ENCODE data around the gene TCF12. TPM values are rescaled to one million over a fixed set of nuclear protein-coding genes. Genes with fewer than 3 reads are reported as not detected.
"Not testable (repeated sequence)": the region's sequence is repeated elsewhere in the genome, so short reads cannot be mapped to it uniquely, and the experiment has no call there.

TCF12 gene
- polyA plus RNA-seq, 2 donors = 6.8 to 9.5 TPM

- Histone ChIP-seq H3K9me3 (ENCODE audit: control insufficient read depth in 2 of 2, insufficient read depth in 1 of 2, low read depth in 1 of 2, low read length in 1 of 2) (no peaks in the 10 kb centered on the region), H3K27me3 (ENCODE audit: control insufficient read depth in 1 of 2, insufficient read depth in 2 of 2, low read length in 2 of 2) (no peaks in the 10 kb centered on the region), H3K36me3 (ENCODE audit: control insufficient read depth in 2 of 2, insufficient read depth in 2 of 2, low read length in 1 of 2) (no peaks in the 10 kb centered on the region), H3K27ac (ENCODE audit: low read depth in 2 of 2, low read length in 1 of 2) (no peak overlapping the region), H3K4me1 (ENCODE audit: control insufficient read depth in 2 of 2, insufficient read depth in 2 of 2, low read length in 1 of 2) (no peaks in the 10 kb centered on the region), H3K4me3 (ENCODE audit: low read depth in 1 of 2, low read length in 2 of 2) (no peak overlapping the region)
Observed at GRCh38 chr15:56940388-56940787, 21.9 kb downstream of the TCF12 start.

GRCh38 chr15:56942118-56942517 is 23.7 kb downstream of the TCF12 start:
- Histone ChIP-seq H3K4me3 (ENCODE audit: low read depth in 1 of 2, low read length in 2 of 2) (no peak overlapping the region), H3K27ac (ENCODE audit: low read depth in 2 of 2, low read length in 1 of 2) (no peak overlapping the region), H3K9me3 (ENCODE audit: control insufficient read depth in 2 of 2, insufficient read depth in 1 of 2, low read depth in 1 of 2, low read length in 1 of 2) (no peaks in the 10 kb centered on the region), H3K4me1 (ENCODE audit: control insufficient read depth in 2 of 2, insufficient read depth in 2 of 2, low read length in 1 of 2) (no peaks in the 10 kb centered on the region), H3K36me3 (ENCODE audit: control insufficient read depth in 2 of 2, insufficient read depth in 2 of 2, low read length in 1 of 2) (no peaks in the 10 kb centered on the region), H3K27me3 (ENCODE audit: control insufficient read depth in 1 of 2, insufficient read depth in 2 of 2, low read length in 2 of 2) (no peaks in the 10 kb centered on the region)

GRCh38 chr15:56943403-56943802 is 25.0 kb downstream of the TCF12 start:
- H3K4me3 ChIP-seq (ENCODE audit: low read depth in 1 of 2, low read length in 2 of 2) = no peak overlapping the region
- H3K27ac ChIP-seq (ENCODE audit: low read depth in 2 of 2, low read length in 1 of 2) = no peak overlapping the region
- no peaks in the 10 kb centered on the region for H3K36me3 ChIP-seq (ENCODE audit: control insufficient read depth in 2 of 2, insufficient read depth in 2 of 2, low read length in 1 of 2)
- WGBS, 2 donors = 96 to 100% methylated on average over 1 of the region's 1 CpG
- H3K4me1 ChIP-seq (ENCODE audit: control insufficient read depth in 2 of 2, insufficient read depth in 2 of 2, low read length in 1 of 2) = no peaks in the 10 kb centered on the region
- no peaks in the 10 kb centered on the region for H3K9me3 ChIP-seq (ENCODE audit: control insufficient read depth in 2 of 2, insufficient read depth in 1 of 2, low read depth in 1 of 2, low read length in 1 of 2)
- H3K27me3 ChIP-seq (ENCODE audit: control insufficient read depth in 1 of 2, insufficient read depth in 2 of 2, low read length in 2 of 2) = no peaks in the 10 kb centered on the region

- 63 to 87% methylated on average over 1 of the region's 1 CpG for WGBS, 2 donors
- Histone ChIP-seq H3K4me3 (ENCODE audit: low read depth in 1 of 2, low read length in 2 of 2) (no peak overlapping the region), H3K27me3 (ENCODE audit: control insufficient read depth in 1 of 2, insufficient read depth in 2 of 2, low read length in 2 of 2) (no peaks in the 10 kb centered on the region), H3K27ac (ENCODE audit: low read depth in 2 of 2, low read length in 1 of 2) (no peak overlapping the region), H3K36me3 (ENCODE audit: control insufficient read depth in 2 of 2, insufficient read depth in 2 of 2, low read length in 1 of 2) (no peaks in the 10 kb centered on the region), H3K9me3 (ENCODE audit: control insufficient read depth in 2 of 2, insufficient read depth in 1 of 2, low read depth in 1 of 2, low read length in 1 of 2) (no peaks in the 10 kb centered on the region), H3K4me1 (ENCODE audit: control insufficient read depth in 2 of 2, insufficient read depth in 2 of 2, low read length in 1 of 2) (no peaks in the 10 kb centered on the region)
Observed at GRCh38 chr15:56944485-56944884, 26.0 kb downstream of the TCF12 start.

GRCh38 chr15:56946150-56946549 is 27.7 kb downstream of the TCF12 start:
- Histone ChIP-seq H3K9me3 (ENCODE audit: control insufficient read depth in 2 of 2, insufficient read depth in 1 of 2, low read depth in 1 of 2, low read length in 1 of 2) (no peaks in the 10 kb centered on the region), H3K4me1 (ENCODE audit: control insufficient read depth in 2 of 2, insufficient read depth in 2 of 2, low read length in 1 of 2) (no peaks in the 10 kb centered on the region), H3K27me3 (ENCODE audit: control insufficient read depth in 1 of 2, insufficient read depth in 2 of 2, low read length in 2 of 2) (no peaks in the 10 kb centered on the region), H3K27ac (ENCODE audit: low read depth in 2 of 2, low read length in 1 of 2) (no peak overlapping the region), H3K4me3 (ENCODE audit: low read depth in 1 of 2, low read length in 2 of 2) (no peak overlapping the region), H3K36me3 (ENCODE audit: control insufficient read depth in 2 of 2, insufficient read depth in 2 of 2, low read length in 1 of 2) (no peaks in the 10 kb centered on the region)
- WGBS, 2 donors = 95 to 98% methylated on average over 3 of the region's 3 CpGs

- no peak overlapping the region for H3K4me3 ChIP-seq (ENCODE audit: low read depth in 1 of 2, low read length in 2 of 2)
- no peaks in the 10 kb centered on the region for H3K4me1 ChIP-seq (ENCODE audit: control insufficient read depth in 2 of 2, insufficient read depth in 2 of 2, low read length in 1 of 2)
- WGBS, 2 donors = 87 to 93% methylated on average over 6 of the region's 6 CpGs
- H3K9me3 ChIP-seq (ENCODE audit: control insufficient read depth in 2 of 2, insufficient read depth in 1 of 2, low read depth in 1 of 2, low read length in 1 of 2) = no peaks in the 10 kb centered on the region
- no peaks in the 10 kb centered on the region for H3K36me3 ChIP-seq (ENCODE audit: control insufficient read depth in 2 of 2, insufficient read depth in 2 of 2, low read length in 1 of 2)
- H3K27me3 ChIP-seq (ENCODE audit: control insufficient read depth in 1 of 2, insufficient read depth in 2 of 2, low read length in 2 of 2) = no peaks in the 10 kb centered on the region
- no peak overlapping the region for H3K27ac ChIP-seq (ENCODE audit: low read depth in 2 of 2, low read length in 1 of 2)
Observed at GRCh38 chr15:56948000-56948763, 29.7 kb downstream of the TCF12 start.

GRCh38 chr15:56948764-56949101 is 30.3 kb downstream of the TCF12 start:
- Histone ChIP-seq H3K4me3 (ENCODE audit: low read depth in 1 of 2, low read length in 2 of 2) (no peak overlapping the region), H3K27ac (ENCODE audit: low read depth in 2 of 2, low read length in 1 of 2) (no peak overlapping the region), H3K4me1 (ENCODE audit: control insufficient read depth in 2 of 2, insufficient read depth in 2 of 2, low read length in 1 of 2) (no peaks in the 10 kb centered on the region), H3K27me3 (ENCODE audit: control insufficient read depth in 1 of 2, insufficient read depth in 2 of 2, low read length in 2 of 2) (no peaks in the 10 kb centered on the region), H3K9me3 (ENCODE audit: control insufficient read depth in 2 of 2, insufficient read depth in 1 of 2, low read depth in 1 of 2, low read length in 1 of 2) (no peaks in the 10 kb centered on the region), H3K36me3 (ENCODE audit: control insufficient read depth in 2 of 2, insufficient read depth in 2 of 2, low read length in 1 of 2) (no peaks in the 10 kb centered on the region)
- WGBS, 2 donors = 93 to 95% methylated on average over 1 of the region's 1 CpG

- Histone ChIP-seq H3K4me3 (ENCODE audit: low read depth in 1 of 2, low read length in 2 of 2) (no peak overlapping the region), H3K4me1 (ENCODE audit: control insufficient read depth in 2 of 2, insufficient read depth in 2 of 2, low read length in 1 of 2) (no peaks in the 10 kb centered on the region), H3K27ac (ENCODE audit: low read depth in 2 of 2, low read length in 1 of 2) (no peak overlapping the region), H3K27me3 (ENCODE audit: control insufficient read depth in 1 of 2, insufficient read depth in 2 of 2, low read length in 2 of 2) (no peaks in the 10 kb centered on the region), H3K9me3 (ENCODE audit: control insufficient read depth in 2 of 2, insufficient read depth in 1 of 2, low read depth in 1 of 2, low read length in 1 of 2) (no peaks in the 10 kb centered on the region), H3K36me3 (ENCODE audit: control insufficient read depth in 2 of 2, insufficient read depth in 2 of 2, low read length in 1 of 2) (no peaks in the 10 kb centered on the region)
- WGBS, 2 donors = 95 to 96% methylated on average over 6 of the region's 6 CpGs
Observed at GRCh38 chr15:56950979-56951378, 32.5 kb downstream of the TCF12 start.

GRCh38 chr15:56953790-56954189 is 35.3 kb downstream of the TCF12 start:
- WGBS, 2 donors = 100% methylated on average over 1 of the region's 1 CpG
- no peaks in the 10 kb centered on the region for H3K36me3 ChIP-seq (ENCODE audit: control insufficient read depth in 2 of 2, insufficient read depth in 2 of 2, low read length in 1 of 2)

GRCh38 chr15:56955011-56955410 is 36.6 kb downstream of the TCF12 start:
- H3K27me3 ChIP-seq (ENCODE audit: control insufficient read depth in 1 of 2, insufficient read depth in 2 of 2, low read length in 2 of 2); H3K9me3 ChIP-seq (ENCODE audit: control insufficient read depth in 2 of 2, insufficient read depth in 1 of 2, low read depth in 1 of 2, low read length in 1 of 2); H3K4me3 ChIP-seq (ENCODE audit: low read depth in 1 of 2, low read length in 2 of 2); H3K27ac ChIP-seq (ENCODE audit: low read depth in 2 of 2, low read length in 1 of 2); H3K36me3 ChIP-seq (ENCODE audit: control insufficient read depth in 2 of 2, insufficient read depth in 2 of 2, low read length in 1 of 2); H3K4me1 ChIP-seq (ENCODE audit: control insufficient read depth in 2 of 2, insufficient read depth in 2 of 2, low read length in 1 of 2): not testable (repeated sequence)
- 97 to 98% methylated on average over 5 of the region's 5 CpGs for WGBS, 2 donors

More at GRCh38 chr15:56953790-56954189, 35.3 kb downstream of the TCF12 start:
- Histone ChIP-seq H3K27me3 (ENCODE audit: control insufficient read depth in 1 of 2, insufficient read depth in 2 of 2, low read length in 2 of 2) (no peaks in the 10 kb centered on the region), H3K4me1 (ENCODE audit: control insufficient read depth in 2 of 2, insufficient read depth in 2 of 2, low read length in 1 of 2) (no peaks in the 10 kb centered on the region), H3K9me3 (ENCODE audit: control insufficient read depth in 2 of 2, insufficient read depth in 1 of 2, low read depth in 1 of 2, low read length in 1 of 2) (no peaks in the 10 kb centered on the region), H3K4me3 (ENCODE audit: low read depth in 1 of 2, low read length in 2 of 2) (no peak overlapping the region), H3K27ac (ENCODE audit: low read depth in 2 of 2, low read length in 1 of 2) (no peak overlapping the region)
